22Rv1 (cell line): Measurements from ENCODE around the gene PACS1.
"Not testable (repeated sequence)": the region's sequence is repeated elsewhere in the genome, so short reads cannot be mapped to it uniquely, and the experiment has no call there.

Source experiments
- ZFX ChIP-seq: fragments of 450-650 bp; IDR thresholded peaks from 2 replicates; pipeline ENCODE4 v1.6.1; 2017; ENCODE audit warnings: antibody characterized with exemption, borderline replicate concordance
- TF ChIP-seq, protein P1 (sequence below): fragments of 450-650 bp; IDR thresholded peaks from 2 replicates; pipeline ENCODE4 v1.5.1; 2017; ENCODE audit warnings: mild to moderate bottlenecking

DNA sequence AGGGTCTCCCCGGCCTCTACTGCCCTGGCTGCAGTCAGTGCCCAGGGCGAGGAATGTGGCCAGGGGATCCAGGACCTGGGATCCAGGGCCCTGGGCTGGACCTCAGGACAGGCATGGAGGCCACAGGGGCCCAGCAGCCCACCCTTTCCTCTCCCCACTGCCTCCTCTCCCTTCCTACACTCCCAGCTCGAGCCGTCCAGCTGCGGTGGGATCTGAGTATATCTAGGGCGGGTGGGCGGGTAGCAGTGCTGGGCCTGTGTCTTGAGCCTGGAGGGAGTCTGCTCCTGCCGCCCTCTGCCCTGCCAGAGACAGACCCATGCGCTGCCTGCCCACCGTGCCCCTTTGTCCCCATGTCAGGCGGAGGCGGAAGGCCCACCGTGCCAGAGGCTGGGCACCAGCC, 206.5 kb downstream of the PACS1 start:
- TF ChIP-seq, protein P1, sequence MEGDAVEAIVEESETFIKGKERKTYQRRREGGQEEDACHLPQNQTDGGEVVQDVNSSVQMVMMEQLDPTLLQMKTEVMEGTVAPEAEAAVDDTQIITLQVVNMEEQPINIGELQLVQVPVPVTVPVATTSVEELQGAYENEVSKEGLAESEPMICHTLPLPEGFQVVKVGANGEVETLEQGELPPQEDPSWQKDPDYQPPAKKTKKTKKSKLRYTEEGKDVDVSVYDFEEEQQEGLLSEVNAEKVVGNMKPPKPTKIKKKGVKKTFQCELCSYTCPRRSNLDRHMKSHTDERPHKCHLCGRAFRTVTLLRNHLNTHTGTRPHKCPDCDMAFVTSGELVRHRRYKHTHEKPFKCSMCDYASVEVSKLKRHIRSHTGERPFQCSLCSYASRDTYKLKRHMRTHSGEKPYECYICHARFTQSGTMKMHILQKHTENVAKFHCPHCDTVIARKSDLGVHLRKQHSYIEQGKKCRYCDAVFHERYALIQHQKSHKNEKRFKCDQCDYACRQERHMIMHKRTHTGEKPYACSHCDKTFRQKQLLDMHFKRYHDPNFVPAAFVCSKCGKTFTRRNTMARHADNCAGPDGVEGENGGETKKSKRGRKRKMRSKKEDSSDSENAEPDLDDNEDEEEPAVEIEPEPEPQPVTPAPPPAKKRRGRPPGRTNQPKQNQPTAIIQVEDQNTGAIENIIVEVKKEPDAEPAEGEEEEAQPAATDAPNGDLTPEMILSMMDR: not testable (repeated sequence)
- TF ChIP-seq ZFX: not testable (repeated sequence)
